Lower leg skin (tissue), 4 donors: ENCODE data around the gene ETS1. TPM values are rescaled to one million over a fixed set of nuclear protein-coding genes. Genes with fewer than 3 reads are reported as not detected.

ENCODE experiments used
- DNase-seq, 2 donors: peaks; one replicate each; pipeline ENCODE4 v3.0.0-alpha.2; 2019; ENCODE audit warnings: low spot score in 2 of 2
- H3K4me3 ChIP-seq: fragments of 200-600 bp; sonication (generic); 2 replicates; pipeline ENCODE4 v1.5.1; 2017; ENCODE audit warnings: mild to moderate bottlenecking, low read depth; ENCODE audit not compliant: poor library complexity, severe bottlenecking
- CTCF ChIP-seq, 3 donors: fragments of 450-650 bp; IDR thresholded peaks; one replicate each; pipeline ENCODE4 v1.5.1; 2016; ENCODE audit warnings: antibody characterized with exemption in 3 of 3, mild to moderate bottlenecking in 3 of 3, moderate library complexity in 2 of 3
- POLR2A ChIP-seq, 2 donors: fragments of 450-650 bp; IDR thresholded peaks; one replicate each; pipeline ENCODE4 v1.6.1; 2016 to 2017; ENCODE audit warnings: antibody characterized with exemption in 2 of 2, mild to moderate bottlenecking in 1 of 2, moderate library complexity in 1 of 2
- WGBS, 2 donors: methylation state at CpG; one replicate each; pipeline ENCODE4 v1.1.5; 2018; 5-methylcytosine and 5-hydroxymethylcytosine counted together
- intact Hi-C: fragments of 100-400 bp; cut with DNase I; formaldehyde crosslinking; loops from one replicate; pipeline ENCODE4 v1.15.0; 2023; ENCODE audit warnings: low total_unique reads
- total RNA-seq, 4 donors: library from RNA; depleted of rRNA; stranded (reverse); fragments of >200 nt; gene quantifications; one replicate each; pipeline ENCODE4 v1.1.0, GENCODE V29; 2016

The ETS1 gene
- total RNA-seq, 4 donors from 2014 or later: 20.6 to 38.7 (median 21.8) TPM

DNA sequence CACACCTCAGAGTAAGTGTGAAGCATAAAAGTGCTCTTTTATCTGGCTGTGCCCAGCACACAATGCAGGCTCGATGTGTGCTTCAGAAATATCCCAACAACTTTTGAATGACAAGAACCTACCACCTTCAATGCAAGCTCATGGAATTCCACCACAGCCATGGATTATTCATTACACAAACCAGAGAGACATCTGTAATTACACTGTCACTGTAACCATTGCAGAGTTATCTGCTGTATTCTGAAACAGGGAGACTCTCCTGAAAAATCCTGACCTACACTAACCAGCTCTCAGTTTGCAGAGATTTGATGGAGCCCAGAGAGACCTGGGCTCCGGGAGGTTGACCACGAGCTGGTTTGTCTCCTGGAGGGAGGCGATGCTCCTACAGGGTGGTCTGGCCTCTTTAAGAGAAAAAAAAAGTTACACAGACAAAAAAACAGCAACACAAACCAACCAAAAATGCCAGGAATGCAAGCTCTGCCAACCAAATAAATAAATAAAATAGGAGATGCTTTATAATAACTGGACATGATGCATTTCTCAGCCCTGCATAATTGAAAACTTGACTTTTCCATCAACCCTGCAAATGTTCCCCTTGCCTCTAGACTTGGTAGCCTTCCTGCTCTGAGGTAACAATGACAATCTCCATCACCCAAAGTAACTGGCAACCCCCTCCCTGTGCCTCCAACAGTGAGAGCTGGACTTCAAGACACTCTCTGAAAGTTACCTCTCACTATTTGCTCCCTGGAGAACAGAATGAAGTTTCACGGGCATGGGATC lies 69.7 kb downstream of the ETS1 start:
- intact Hi-C loops: no loop called here
- H3K4me3 ChIP-seq: no peak overlapping the region
- WGBS, 2 donors: 64 to 72% methylated on average over 5 of the region's 5 CpGs
- no peak for DNase-seq
- TF ChIP-seq CTCF (IDR thresholded peaks at IDR 0.05): no peak
- no peak for TF ChIP-seq POLR2A (IDR thresholded peaks at IDR 0.05)

DNA sequence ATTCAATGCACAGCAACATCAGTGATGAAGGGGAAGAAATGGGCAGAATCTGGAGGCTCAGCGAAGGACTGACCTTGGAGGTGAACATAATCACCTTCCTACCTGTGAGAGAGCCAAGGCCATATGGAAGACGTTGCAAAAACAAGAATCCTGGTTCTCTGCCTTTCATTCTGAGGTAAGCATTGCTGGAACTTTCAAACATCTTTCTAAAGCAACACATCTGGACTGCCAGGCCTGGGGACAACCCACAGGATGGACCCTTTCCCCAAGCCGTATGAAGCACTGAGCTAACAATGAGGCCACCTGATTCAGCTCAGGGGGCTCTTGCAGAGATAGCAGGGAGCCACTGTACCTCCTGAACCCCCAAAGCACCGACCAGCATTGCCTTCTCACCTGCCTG lies 70.5 kb downstream of the ETS1 start:
- DNase-seq: no peak
- H3K4me3 ChIP-seq: no peak overlapping the region
- WGBS, 2 donors: 64 to 77% methylated on average over 4 of the region's 4 CpGs
- intact Hi-C loops: no loop called here
- TF ChIP-seq CTCF (IDR thresholded peaks at IDR 0.05): no peak
- TF ChIP-seq POLR2A (IDR thresholded peaks at IDR 0.05): no peak

GRCh38 chr11:128515826-128516778 lies 71.3 kb downstream of the ETS1 start:
- intact Hi-C loops: no loop called here
- 32 to 39% methylated on average over 10 of the region's 10 CpGs for WGBS, 2 donors
- no peak overlapping the region for H3K4me3 ChIP-seq
- TF ChIP-seq CTCF (IDR thresholded peaks at IDR 0.05) (no peak), POLR2A (IDR thresholded peaks at IDR 0.05) (no peak)
- DNase-seq: no peak

DNA sequence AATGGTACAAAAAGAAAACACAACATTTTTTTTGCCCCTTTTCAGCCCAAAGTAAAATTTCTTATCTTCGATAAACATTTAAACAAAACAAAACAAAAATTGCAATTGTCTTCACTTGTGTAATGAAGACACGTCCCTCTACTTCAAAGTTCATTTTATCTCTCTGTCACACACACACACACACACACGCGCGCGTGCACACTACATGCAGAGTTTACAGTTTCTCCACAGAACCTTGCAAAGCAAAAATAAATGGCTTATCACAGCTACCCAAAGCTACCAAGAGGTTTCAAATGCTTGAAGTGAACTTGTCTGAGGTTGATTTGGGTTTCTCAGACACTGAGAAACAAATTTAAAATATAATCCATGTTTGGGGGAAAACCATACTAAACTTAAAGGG lies 72.3 kb downstream of the ETS1 start:
- no peak for DNase-seq
- intact Hi-C loops: no loop called here
- 63 to 67% methylated on average over 6 of the region's 6 CpGs for WGBS, 2 donors
- H3K4me3 ChIP-seq: no peak overlapping the region
- TF ChIP-seq POLR2A (IDR thresholded peaks at IDR 0.05) (no peak), CTCF (IDR thresholded peaks at IDR 0.05) (no peak)

GRCh38 chr11:128513915-128514681 lies 73.3 kb downstream of the ETS1 start:
- no peak overlapping the region for H3K4me3 ChIP-seq
- DNase-seq: no peak
- intact Hi-C loops: no loop called here
- 81% methylated on average over 6 of the region's 6 CpGs for WGBS, 2 donors
- TF ChIP-seq POLR2A (IDR thresholded peaks at IDR 0.05) (no peak), CTCF (IDR thresholded peaks at IDR 0.05) (no peak)
